PC-9 (cell line): ENCODE results near the gene IMPA2. TPM values are rescaled to one million over a fixed set of nuclear protein-coding genes. Genes with fewer than 3 reads are reported as not detected.

ENCODE experiments used
- BruUV-seq: library from RNA; stranded (reverse); fragments of 400-500 nt; replicated peaks from 2 replicates; lab custom pipeline; 2021; lab: Mats Ljungman, UMichigan
- CTCF ChIA-PET: fragments of 300-600 bp; sonication (Branson Sonifier 250); formaldehyde crosslinking; loops from one replicate; lab custom pipeline; 2022; ENCODE audit warnings: antibody characterized with exemption; lab: Charles Lee
- POLR2A ChIA-PET: fragments of 300-600 bp; sonication (Branson Sonifier 250); formaldehyde crosslinking; loops from one replicate; lab custom pipeline; 2022; ENCODE audit warnings: antibody characterized with exemption; ENCODE audit not compliant: unreplicated experiment; lab: Charles Lee
- DNase-seq, 2 experiments: peaks; one replicate each; pipeline versions ENCODE4 v3.0.0 to v3.0.0-alpha.2; 2015 to 2022; ENCODE audit warnings: mixed read lengths in 1 of 2
- H2AFZ ChIP-seq: fragments of 200-600 bp; sonication (generic); 2 replicates; pipeline ENCODE4 v1.8.1; 2017; ENCODE audit warnings: antibody characterized with exemption
- H3F3A ChIP-seq: fragments of 200-600 bp; sonication (generic); 2 replicates; pipeline ENCODE4 v1.8.1; 2017; ENCODE audit warnings: antibody characterized with exemption, mild to moderate bottlenecking, low read depth; ENCODE audit not compliant: insufficient read depth
- H3K27ac ChIP-seq: fragments of 200-600 bp; sonication (generic); 2 replicates; pipeline ENCODE4 v1.6.1; 2016; ENCODE audit warnings: mixed run types
- H3K27me3 ChIP-seq: fragments of 200-600 bp; sonication (generic); 2 replicates; pipeline ENCODE4 v1.6.1; 2016; ENCODE audit warnings: low read depth, mixed run types; ENCODE audit not compliant: insufficient read depth
- H3K36me3 ChIP-seq: fragments of 200-600 bp; sonication (generic); 2 replicates; pipeline ENCODE4 v1.6.1; 2016; ENCODE audit warnings: low read depth, mixed run types
- H3K4me1 ChIP-seq: fragments of 200-600 bp; sonication (generic); replicated peaks from 2 replicates; pipeline ENCODE4 v1.6.1; 2016; ENCODE audit warnings: mixed run types; ENCODE audit not compliant: insufficient read depth
- H3K4me2 ChIP-seq: fragments of 200-600 bp; sonication (generic); 2 replicates; pipeline ENCODE4 v1.6.1; 2017; ENCODE audit warnings: mixed run types
- H3K4me3 ChIP-seq: fragments of 200-600 bp; sonication (generic); 2 replicates; pipeline ENCODE4 v1.6.1; 2016; ENCODE audit warnings: mixed run types
- H3K79me2 ChIP-seq: fragments of 200-600 bp; sonication (generic); 2 replicates; pipeline ENCODE4 v1.6.1; 2017; ENCODE audit warnings: low read depth, mixed run types
- H3K9me2 ChIP-seq: fragments of 200-600 bp; sonication (generic); 2 replicates; pipeline ENCODE4 v1.8.1; 2017; ENCODE audit warnings: mild to moderate bottlenecking; ENCODE audit not compliant: insufficient read depth
- H3K9me3 ChIP-seq: fragments of 200-600 bp; sonication (generic); 2 replicates; pipeline ENCODE4 v1.8.1; 2016; ENCODE audit warnings: low read depth; ENCODE audit not compliant: insufficient read depth
- H4K20me1 ChIP-seq: fragments of 200-600 bp; sonication (generic); 2 replicates; pipeline ENCODE4 v1.8.1; 2017; ENCODE audit not compliant: insufficient read depth
- CTCF ChIP-seq: fragments of 200-600 bp; sonication (generic); conservative IDR thresholded peaks from 2 replicates; pipeline ENCODE4 v1.6.1; 2017; ENCODE audit warnings: mixed run types, antibody characterized with exemption, mild to moderate bottlenecking, moderate library complexity
- EZH2 ChIP-seq: fragments of 200-600 bp; sonication (generic); IDR thresholded peaks from 2 replicates; pipeline ENCODE4 v1.8.0; 2017; ENCODE audit warnings: antibody characterized with exemption, low read depth
- intact Hi-C: fragments of 100-400 bp; cut with micrococcal nuclease; formaldehyde crosslinking; loops from one replicate; pipeline ENCODE4 v1.10.0; 2022; ENCODE audit not compliant: unreplicated experiment
- total RNA-seq: library from RNA; stranded (reverse); gene quantifications from 2 replicates; pipeline ENCODE4 v1.2.3, GENCODE V29; 2021

Gene IMPA2
- total RNA-seq, 1 experiment from 2014 or later = 91.4 TPM

GRCh38 chr18:11992096-11992790 is 10.9 kb downstream of the IMPA2 start:
- Histone ChIP-seq H3K36me3 (no peaks in the 10 kb centered on the region), H3F3A (no peaks in the 10 kb centered on the region; the same call in 1 of the 2 replicates), H3K79me2 (no peaks in the 10 kb centered on the region), H3K9me3 (no peaks in the 10 kb centered on the region), H3K27ac (no peak overlapping the region), H3K4me2 (no peak overlapping the region), H3K27me3 (no peaks in the 10 kb centered on the region), H3K9me2 (no peaks in the 10 kb centered on the region), H4K20me1 (no peaks in the 10 kb centered on the region), H2AFZ (no peak overlapping the region), H3K4me1 (peaks cover 17% of the 10 kb centered on the region), H3K4me3 (no peak overlapping the region)
- no TSS peak for BruUV-seq
- POLR2A ChIA-PET = interaction anchor here (0.6 kb wide), 1 partner anchor 56 kb away, joined by 6 read pairs; no protein-coding TSS in a partner anchor
- CTCF ChIA-PET = no interaction called here
- intact Hi-C loops = loop anchor here (10.0 kb wide), 1 partner anchor 187 kb away; no protein-coding TSS in a partner anchor
- DNase-seq = no peak
- TF ChIP-seq EZH2 = no peak
- TF ChIP-seq CTCF = no peak

- no TSS peak for BruUV-seq
- Histone ChIP-seq H3K36me3 (no peaks in the 10 kb centered on the region), H3K4me1 (peaks cover 17% of the 10 kb centered on the region), H3K9me2 (no peaks in the 10 kb centered on the region), H3F3A (no peaks in the 10 kb centered on the region; the same call in 1 of the 2 replicates), H3K4me2 (no peak overlapping the region), H3K4me3 (no peak overlapping the region), H3K27me3 (no peaks in the 10 kb centered on the region), H3K79me2 (no peaks in the 10 kb centered on the region), H4K20me1 (no peaks in the 10 kb centered on the region), H2AFZ (no peak overlapping the region), H3K9me3 (no peaks in the 10 kb centered on the region), H3K27ac (no peak overlapping the region)
- no peak for DNase-seq
- ChIA-PET CTCF (interaction anchor here (3.5 to 3.9 kb wide), 2 partner anchors 56 to 260 kb away, joined by 21 to 41 read pairs; no protein-coding TSS in a partner anchor), POLR2A (interaction anchor here (1.0 kb wide), 1 partner anchor 12 kb away, joined by 5 read pairs; the partner anchor contains the start of gene IMPA2)
- TF ChIP-seq EZH2 (no peak), CTCF (no peak)
- intact Hi-C loops = loop anchor here (10.0 kb wide), 1 partner anchor 189 kb away; no protein-coding TSS in a partner anchor
These were observed 12.1 kb downstream of the IMPA2 start for GRCh38 chr18:11993264-11993916.

GRCh38 chr18:11994336-11994702 is 13.0 kb downstream of the IMPA2 start:
- intact Hi-C loops = loop anchor here (2.0 to 10.0 kb wide), 2 partner anchors 48 to 190 kb away; no protein-coding TSS in a partner anchor
- H3K27me3 ChIP-seq = no peaks in the 10 kb centered on the region
- no peak overlapping the region for H3K27ac ChIP-seq
- CTCF ChIA-PET = interaction anchor here (0.6 to 3.9 kb wide), 7 partner anchors 13 to 261 kb away, joined by 3 to 41 read pairs (median 4); partner anchors contain the start of gene IMPA2
- no peaks in the 10 kb centered on the region for H3K9me2 ChIP-seq
- H4K20me1 ChIP-seq = no peaks in the 10 kb centered on the region
- peak; percentile 25 to 55 for DNase-seq
- no peaks in the 10 kb centered on the region; the same call in 1 of the 2 replicates for H3F3A ChIP-seq
- BruUV-seq = no TSS peak
- peak overlapping the region; percentile 47 for H3K4me2 ChIP-seq
- TF ChIP-seq CTCF = no peak
- no peak for TF ChIP-seq EZH2
- POLR2A ChIA-PET = interaction anchor here (0.7 kb wide), 1 partner anchor 49 kb away, joined by 4 read pairs; no protein-coding TSS in a partner anchor
- H3K4me1 ChIP-seq = peaks cover 17% of the 10 kb centered on the region
- no peaks in the 10 kb centered on the region for H3K36me3 ChIP-seq
- no peak overlapping the region for H2AFZ ChIP-seq
- H3K79me2 ChIP-seq = no peaks in the 10 kb centered on the region
- no peak overlapping the region for H3K4me3 ChIP-seq
- no peaks in the 10 kb centered on the region for H3K9me3 ChIP-seq
